HUES48 (cell line): ENCODE measurements around the gene ABCC10.
"Not testable (repeated sequence)": the region's sequence is repeated elsewhere in the genome, so short reads cannot be mapped to it uniquely, and the experiment has no call there.

Source experiments
- H3K27ac ChIP-seq: one replicate; pipeline ENCODE4 v1.7.0; 2013; ENCODE audit warnings: low read depth, low read length, inconsistent platforms
- H3K27me3 ChIP-seq: 2 replicates; pipeline ENCODE4 v1.6.1; 2013; ENCODE audit warnings: mild to moderate bottlenecking, low read length; ENCODE audit not compliant: control insufficient read depth, insufficient read depth
- H3K36me3 ChIP-seq: 2 replicates; pipeline ENCODE4 v1.6.1; 2013; ENCODE audit warnings: low read length; ENCODE audit not compliant: control insufficient read depth, insufficient read depth
- H3K4me1 ChIP-seq: 2 replicates; pipeline ENCODE4 v1.6.1; 2013; ENCODE audit warnings: mild to moderate bottlenecking, low read length; ENCODE audit not compliant: control insufficient read depth, insufficient read depth
- H3K4me3 ChIP-seq: 2 replicates; pipeline ENCODE4 v1.5.1; 2013; ENCODE audit warnings: mild to moderate bottlenecking, low read depth, low read length
- H3K9ac ChIP-seq: 2 replicates; pipeline ENCODE4 v1.6.1; 2013; ENCODE audit warnings: mild to moderate bottlenecking, low read depth, low read length, moderate library complexity
- H3K9me3 ChIP-seq: 2 replicates; pipeline ENCODE4 v1.6.1; 2013; ENCODE audit warnings: low read length; ENCODE audit not compliant: control insufficient read depth, insufficient read depth

Gene ABCC10

DNA sequence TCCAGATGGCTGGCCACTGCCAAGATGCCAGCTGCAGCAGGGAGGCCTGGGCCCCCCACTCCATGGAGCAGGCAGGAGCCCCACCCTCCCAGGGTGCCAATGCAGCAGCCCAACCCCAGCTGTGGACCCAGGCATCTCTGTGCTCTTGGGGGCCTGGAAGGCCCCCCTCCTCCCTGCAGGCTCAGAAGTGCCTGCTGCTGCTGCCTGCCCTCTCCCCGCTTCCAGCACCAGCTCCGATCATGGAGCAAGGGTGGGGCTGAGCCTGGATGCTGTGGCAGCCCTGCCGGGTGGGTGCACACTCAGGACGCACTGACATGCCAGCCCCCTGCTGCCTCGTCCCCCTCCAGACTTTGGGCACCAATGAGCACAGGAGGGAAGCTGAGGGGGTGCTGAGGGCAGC, 14.8 kb upstream of the ABCC10 start:
- H3K36me3 ChIP-seq: no peaks in the 10 kb centered on the region
- H3K9me3 ChIP-seq: no peaks in the 10 kb centered on the region

DNA sequence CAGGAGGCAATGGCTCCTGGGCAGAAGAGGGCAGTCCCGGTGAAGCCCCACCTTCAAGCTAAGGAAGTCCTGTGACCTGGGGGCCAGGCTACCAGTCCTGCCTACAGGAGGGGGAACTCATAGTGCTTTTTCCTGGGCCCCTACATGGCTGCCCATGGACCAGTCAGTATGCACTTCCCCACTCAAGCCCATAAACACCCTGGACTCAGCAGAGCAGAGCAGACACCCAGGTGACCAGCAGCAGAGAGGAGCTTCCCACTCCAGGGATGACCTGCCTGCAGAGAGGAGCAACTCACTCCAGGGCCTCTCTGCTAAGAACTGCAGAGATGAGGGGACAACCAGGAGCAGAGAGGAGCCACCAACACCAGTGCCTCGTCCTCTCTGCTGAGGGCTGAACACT, 14.3 kb upstream of the ABCC10 start:
- no peak overlapping the region for H3K4me3 ChIP-seq
- no peaks in the 10 kb centered on the region for H3K4me1 ChIP-seq
- no peaks in the 10 kb centered on the region for H3K36me3 ChIP-seq
- H3K27ac ChIP-seq: no peak overlapping the region
- H3K27me3 ChIP-seq: no peaks in the 10 kb centered on the region
- H3K9me3 ChIP-seq: no peaks in the 10 kb centered on the region
- H3K9ac ChIP-seq: no peak overlapping the region

More for the DNA sequence above, 14.8 kb upstream of the ABCC10 start:
- no peak overlapping the region for H3K9ac ChIP-seq
- H3K4me3 ChIP-seq: no peak overlapping the region
- H3K4me1 ChIP-seq: no peaks in the 10 kb centered on the region
- no peaks in the 10 kb centered on the region for H3K27me3 ChIP-seq
- H3K27ac ChIP-seq: no peak overlapping the region

DNA sequence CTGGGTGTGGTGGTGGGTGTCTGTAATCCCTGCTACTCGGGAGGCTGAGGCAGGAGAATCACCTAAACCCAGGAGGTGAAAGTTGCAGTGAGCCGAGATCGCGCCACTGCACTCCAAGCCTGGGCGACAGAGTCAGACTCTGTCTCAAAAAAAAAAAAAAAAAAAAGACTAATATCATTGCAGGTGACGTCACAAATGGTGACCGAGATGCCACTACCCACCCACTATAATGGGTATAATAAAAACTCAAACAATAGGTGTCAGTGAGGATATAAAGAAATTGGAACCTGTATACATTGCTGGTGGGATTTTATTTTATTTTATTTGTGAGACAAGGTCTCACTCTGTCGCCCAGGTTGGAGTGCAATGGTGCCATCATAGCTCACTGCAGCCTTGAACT, 12.1 kb upstream of the ABCC10 start:
- H3K4me3 ChIP-seq, H3K27ac ChIP-seq, H3K9me3 ChIP-seq, H3K9ac ChIP-seq, H3K36me3 ChIP-seq, H3K27me3 ChIP-seq, H3K4me1 ChIP-seq: not testable (repeated sequence)

DNA sequence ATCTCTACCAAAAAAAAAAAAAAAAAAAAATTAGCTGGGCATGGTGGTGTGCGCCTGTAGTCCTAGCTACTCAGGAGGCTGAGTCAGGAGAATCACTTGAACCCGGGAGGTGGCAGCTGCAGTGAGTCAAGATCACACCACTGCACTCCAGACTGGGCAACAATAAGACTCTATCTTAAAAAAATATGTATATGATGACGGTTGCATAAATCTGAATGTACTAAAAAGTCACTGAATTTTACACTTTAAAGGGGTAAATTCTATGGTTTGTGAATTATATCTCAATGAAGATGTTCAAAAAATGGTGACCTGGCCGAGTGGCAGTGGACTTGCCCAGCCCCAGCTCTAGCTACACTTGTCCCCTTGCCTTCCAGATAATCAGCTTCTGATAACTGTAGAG, 10.4 kb upstream of the ABCC10 start:
- H3K9ac ChIP-seq: no peak overlapping the region
- H3K4me1 ChIP-seq: no peaks in the 10 kb centered on the region
- no peaks in the 10 kb centered on the region for H3K9me3 ChIP-seq
- no peak overlapping the region for H3K4me3 ChIP-seq
- H3K27me3 ChIP-seq: no peaks in the 10 kb centered on the region
- H3K36me3 ChIP-seq: no peaks in the 10 kb centered on the region
- H3K27ac ChIP-seq: no peak overlapping the region

DNA sequence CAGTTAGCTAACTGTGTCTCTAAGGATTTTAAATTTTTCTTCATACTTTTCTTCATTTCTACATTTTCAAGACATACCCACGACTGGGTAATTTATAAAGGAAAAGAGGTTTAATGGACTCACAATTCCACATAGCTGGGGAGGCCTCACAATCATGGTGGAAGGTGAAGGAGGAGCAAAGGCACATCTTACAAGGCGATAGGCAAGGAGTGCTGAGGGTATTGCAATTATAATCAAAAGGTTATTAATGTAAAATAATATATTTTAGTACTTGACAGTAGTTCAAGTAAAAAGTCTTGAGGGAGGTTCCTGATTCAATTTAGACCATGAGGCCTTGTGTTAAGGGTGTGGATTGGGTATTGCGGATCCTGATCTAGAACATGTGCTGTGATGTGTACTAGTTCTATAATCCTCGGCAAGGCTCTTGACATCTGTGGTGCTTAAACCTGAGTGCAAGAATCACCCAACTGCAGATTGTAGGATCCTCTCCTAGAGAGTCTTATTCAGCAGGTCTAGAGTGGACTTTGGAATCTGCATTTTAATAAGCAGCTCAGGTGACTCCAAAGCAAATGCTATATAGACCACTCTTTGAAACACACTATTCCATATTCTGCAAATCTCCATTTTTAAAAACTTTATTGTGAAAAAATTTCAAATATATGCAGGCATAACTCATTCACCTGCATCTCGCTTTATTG, 7.2 kb upstream of the ABCC10 start:
- Histone ChIP-seq H3K36me3 (no peaks in the 10 kb centered on the region), H3K27ac (no peak overlapping the region), H3K4me1 (no peaks in the 10 kb centered on the region), H3K9ac (no peak overlapping the region), H3K27me3 (no peaks in the 10 kb centered on the region), H3K4me3 (no peak overlapping the region), H3K9me3 (no peaks in the 10 kb centered on the region)

DNA sequence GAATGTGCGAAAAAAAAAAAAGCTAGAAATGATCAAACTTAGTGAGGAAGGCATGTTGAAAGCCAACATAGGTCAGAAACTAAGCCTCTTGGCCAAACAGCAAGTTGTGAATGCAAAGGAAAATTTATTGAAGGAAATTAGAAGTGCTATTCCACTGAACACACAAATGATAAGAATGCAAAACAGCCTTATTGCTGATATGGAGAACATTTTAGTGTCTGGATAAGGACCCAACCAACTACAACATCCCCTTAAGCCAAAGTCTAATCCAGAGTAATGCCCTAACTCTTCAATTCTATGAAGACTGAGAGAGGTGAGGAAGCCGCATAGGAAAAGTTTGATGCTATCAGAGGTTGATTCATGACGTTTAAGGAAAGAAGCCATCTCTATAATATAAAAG, 5.5 kb upstream of the ABCC10 start:
- H3K4me3 ChIP-seq: no peak overlapping the region
- H3K9me3 ChIP-seq: no peaks in the 10 kb centered on the region
- H3K27me3 ChIP-seq: no peaks in the 10 kb centered on the region
- no peaks in the 10 kb centered on the region for H3K4me1 ChIP-seq
- H3K27ac ChIP-seq: no peak overlapping the region
- H3K36me3 ChIP-seq: no peaks in the 10 kb centered on the region
- no peak overlapping the region for H3K9ac ChIP-seq

DNA sequence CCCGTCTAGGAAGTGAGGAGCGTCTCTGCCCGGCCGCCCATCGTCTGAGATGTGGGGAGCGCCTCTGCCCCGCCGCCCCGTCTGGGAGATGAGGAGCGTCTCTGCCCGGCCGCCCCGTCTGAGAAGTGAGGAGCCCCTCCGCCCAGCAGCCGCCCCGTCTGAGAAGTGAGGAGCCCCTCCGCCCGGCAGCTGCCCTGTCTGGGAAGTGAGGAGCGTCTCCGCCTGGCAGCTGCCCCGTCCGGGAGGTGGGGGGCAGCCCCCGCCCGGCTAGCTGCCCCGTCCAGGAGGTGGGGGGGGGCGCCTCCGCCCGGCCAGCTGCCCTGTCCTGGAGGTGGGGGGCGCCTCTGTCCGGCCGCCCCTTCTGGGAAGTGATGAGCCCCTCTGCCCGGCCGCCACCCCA, 2.3 kb upstream of the ABCC10 start:
- H3K9me3 ChIP-seq, H3K4me3 ChIP-seq, H3K27ac ChIP-seq, H3K9ac ChIP-seq, H3K4me1 ChIP-seq, H3K36me3 ChIP-seq, H3K27me3 ChIP-seq: not testable (repeated sequence)

DNA sequence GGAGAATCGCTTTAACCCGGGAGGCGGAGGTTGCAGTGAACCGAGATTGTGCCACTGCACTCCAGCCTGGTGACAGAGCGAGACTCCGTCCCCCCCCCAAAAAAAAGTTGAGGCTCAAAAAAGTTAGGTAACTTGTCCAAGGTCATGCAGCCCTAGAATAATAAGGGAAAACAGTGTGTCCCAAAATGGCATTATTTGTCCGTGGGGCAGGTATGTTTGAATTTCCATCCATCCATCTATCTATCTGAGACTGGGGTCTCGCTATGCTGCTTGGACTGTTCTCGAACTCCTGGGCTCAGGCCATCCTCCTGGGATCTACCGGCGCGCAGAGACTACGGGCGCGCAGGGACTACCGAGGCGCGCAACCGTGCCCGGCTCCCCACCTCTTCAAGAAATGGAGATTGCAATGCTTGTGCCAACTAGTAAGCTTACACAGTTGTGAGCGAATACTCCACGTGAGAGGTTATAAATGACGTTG, 374 bp upstream of the ABCC10 start:
- Histone ChIP-seq H3K27ac (peak overlapping the region; percentile 89), H3K9me3 (no peaks in the 10 kb centered on the region), H3K4me1 (peaks cover 7% of the 10 kb centered on the region; the same call in 1 of the 2 replicates), H3K9ac (peak overlapping the region; percentile 64), H3K36me3 (no peaks in the 10 kb centered on the region; the same call in 1 of the 2 replicates), H3K27me3 (no peaks in the 10 kb centered on the region), H3K4me3 (peak overlapping the region; percentile 90)

DNA sequence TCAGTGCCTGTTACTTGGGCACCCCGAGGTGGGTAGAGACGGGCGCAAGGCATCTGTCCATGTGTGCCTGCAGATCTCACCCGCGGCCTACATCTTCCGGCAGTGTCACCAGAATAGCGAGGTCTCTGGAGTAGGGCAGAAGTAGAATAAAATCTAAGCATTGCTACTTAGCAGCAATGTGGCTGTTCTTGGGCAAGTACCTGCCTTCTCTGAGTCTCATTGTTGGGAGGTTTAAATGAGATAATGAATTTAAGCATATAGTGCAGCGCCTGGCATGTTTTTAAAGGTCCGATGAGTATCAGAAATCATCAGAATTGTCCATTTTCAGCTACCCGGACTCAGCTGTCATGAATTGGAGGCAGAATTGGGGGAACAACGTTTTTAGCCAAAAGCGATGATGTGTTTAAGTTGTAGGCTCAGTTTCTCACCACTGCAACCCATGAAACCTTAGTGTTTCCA, 800 bp downstream of the ABCC10 start:
- H3K4me3 ChIP-seq: peak overlapping the region; percentile 90

DNA sequence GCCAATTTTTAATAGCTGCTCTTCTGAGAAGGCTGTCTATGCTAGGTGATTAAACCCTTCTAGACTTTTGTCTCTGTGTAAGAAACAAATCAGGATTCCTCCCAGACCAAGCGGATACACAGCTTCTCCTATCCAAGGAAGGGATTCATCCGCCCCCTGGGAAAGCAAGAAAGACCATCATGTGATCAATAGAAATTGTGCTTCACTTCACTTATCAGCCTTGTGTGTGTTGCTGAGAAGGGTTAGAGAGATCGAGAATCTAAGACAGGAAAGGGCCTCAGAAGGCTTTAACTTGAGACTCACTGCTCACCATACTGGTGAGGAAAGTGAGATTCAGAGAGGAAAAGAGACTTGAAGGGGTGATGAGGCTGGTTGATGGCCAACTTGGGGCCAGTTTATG, 1.5 kb downstream of the ABCC10 start:
- Histone ChIP-seq H3K36me3 (peaks cover 16% of the 10 kb centered on the region), H3K4me3 (peak overlapping the region; percentile 90), H3K4me1 (peaks cover 7% of the 10 kb centered on the region; the same call in 1 of the 2 replicates), H3K9ac (no peak overlapping the region), H3K27ac (no peak overlapping the region), H3K27me3 (no peaks in the 10 kb centered on the region), H3K9me3 (no peaks in the 10 kb centered on the region)

More for the DNA sequence above, 800 bp downstream of the ABCC10 start:
- peaks cover 9% of the 10 kb centered on the region; the same call in 1 of the 2 replicates for H3K36me3 ChIP-seq
- peak overlapping the region; percentile 64 for H3K9ac ChIP-seq
- peak overlapping the region; percentile 89 for H3K27ac ChIP-seq
- no peaks in the 10 kb centered on the region for H3K27me3 ChIP-seq
- no peaks in the 10 kb centered on the region for H3K9me3 ChIP-seq
- peaks cover 7% of the 10 kb centered on the region; the same call in 1 of the 2 replicates for H3K4me1 ChIP-seq

DNA sequence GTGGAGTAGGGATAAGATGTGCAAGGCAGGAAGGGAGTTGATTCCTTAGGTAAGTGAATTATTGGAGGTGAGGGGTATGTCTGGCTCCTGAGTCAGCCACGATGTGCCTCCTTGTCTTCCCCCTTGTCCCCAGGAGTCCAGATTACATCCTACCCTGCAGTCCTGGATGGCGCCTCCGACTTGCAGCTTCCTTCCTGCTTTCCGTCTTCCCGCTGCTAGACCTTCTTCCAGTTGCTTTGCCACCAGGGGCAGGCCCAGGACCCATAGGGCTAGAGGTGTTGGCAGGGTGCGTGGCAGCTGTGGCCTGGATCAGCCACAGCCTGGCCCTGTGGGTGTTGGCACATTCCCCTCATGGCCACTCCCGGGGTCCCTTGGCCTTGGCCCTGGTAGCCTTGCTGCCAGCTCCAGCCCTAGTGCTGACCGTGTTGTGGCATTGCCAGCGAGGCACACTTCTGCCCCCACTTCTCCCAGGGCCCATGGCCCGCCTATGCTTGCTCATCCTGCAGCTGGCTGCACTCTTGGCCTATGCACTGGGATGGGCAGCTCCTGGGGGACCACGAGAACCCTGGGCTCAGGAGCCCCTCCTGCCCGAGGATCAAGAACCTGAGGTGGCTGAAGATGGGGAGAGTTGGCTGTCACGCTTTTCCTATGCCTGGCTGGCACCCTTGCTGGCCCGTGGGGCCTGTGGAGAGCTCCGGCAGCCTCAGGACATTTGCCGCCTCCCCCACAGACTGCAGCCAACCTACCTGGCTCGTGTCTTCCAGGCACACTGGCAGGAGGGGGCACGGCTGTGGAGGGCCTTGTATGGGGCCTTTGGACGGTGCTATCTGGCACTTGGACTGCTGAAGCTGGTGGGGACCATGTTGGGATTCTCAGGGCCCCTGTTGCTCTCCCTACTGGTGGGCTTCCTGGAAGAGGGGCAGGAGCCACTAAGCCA, 4.9 kb downstream of the ABCC10 start:
- H3K4me3 ChIP-seq: no peak overlapping the region
- H3K4me1 ChIP-seq: peaks cover 7% of the 10 kb centered on the region; the same call in 1 of the 2 replicates
- H3K9me3 ChIP-seq: no peaks in the 10 kb centered on the region
- H3K36me3 ChIP-seq: peaks cover 24% of the 10 kb centered on the region
- no peak overlapping the region for H3K27ac ChIP-seq
- no peak overlapping the region for H3K9ac ChIP-seq
- H3K27me3 ChIP-seq: no peaks in the 10 kb centered on the region
